Fibroblast of lung (primary cell): Measurements from ENCODE around the gene PITRM1.

Source experiments
- EZH2 ChIP-seq: IDR thresholded peaks from 2 replicates; pipeline ENCODE4 v1.5.1; 2012; ENCODE audit warnings: low read length, control low read depth, mild to moderate bottlenecking; ENCODE audit errors: missing control alignments
- TF ChIP-seq, protein P1 (sequence below), 2 donors: IDR thresholded peaks in 1 of 2; conservative IDR thresholded peaks in 1 of 2; 1 replicate in 1 of 2; 2 replicates in 1 of 2; pipeline ENCODE4 v1.5.1; 2011 to 2012; ENCODE audit warnings: low read length in 2 of 2, control low read depth in 1 of 2, inconsistent platforms in 1 of 2, low read depth in 1 of 2, mild to moderate bottlenecking in 1 of 2

DNA sequence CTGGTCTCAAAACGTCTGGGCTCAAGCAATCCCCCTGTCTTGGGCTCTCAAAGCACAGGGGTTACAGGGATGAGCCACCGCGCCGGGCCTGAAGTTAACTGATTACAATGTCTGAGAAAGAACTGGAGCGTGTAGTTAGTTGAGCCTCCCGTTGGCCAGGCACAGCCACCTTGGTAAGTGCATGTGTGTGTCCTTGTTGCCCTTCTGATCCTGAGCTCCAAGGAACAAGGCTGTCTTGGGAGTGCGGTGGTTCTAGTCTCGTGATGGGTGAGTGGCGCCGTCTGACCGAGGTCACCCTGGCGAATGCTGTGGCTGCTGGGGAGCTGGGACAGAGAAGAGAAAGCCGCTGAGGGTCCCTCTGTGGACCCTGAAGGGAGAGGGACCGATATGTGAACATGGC lies 50.5 kb downstream of the PITRM1 start:
- TF ChIP-seq, protein P1, sequence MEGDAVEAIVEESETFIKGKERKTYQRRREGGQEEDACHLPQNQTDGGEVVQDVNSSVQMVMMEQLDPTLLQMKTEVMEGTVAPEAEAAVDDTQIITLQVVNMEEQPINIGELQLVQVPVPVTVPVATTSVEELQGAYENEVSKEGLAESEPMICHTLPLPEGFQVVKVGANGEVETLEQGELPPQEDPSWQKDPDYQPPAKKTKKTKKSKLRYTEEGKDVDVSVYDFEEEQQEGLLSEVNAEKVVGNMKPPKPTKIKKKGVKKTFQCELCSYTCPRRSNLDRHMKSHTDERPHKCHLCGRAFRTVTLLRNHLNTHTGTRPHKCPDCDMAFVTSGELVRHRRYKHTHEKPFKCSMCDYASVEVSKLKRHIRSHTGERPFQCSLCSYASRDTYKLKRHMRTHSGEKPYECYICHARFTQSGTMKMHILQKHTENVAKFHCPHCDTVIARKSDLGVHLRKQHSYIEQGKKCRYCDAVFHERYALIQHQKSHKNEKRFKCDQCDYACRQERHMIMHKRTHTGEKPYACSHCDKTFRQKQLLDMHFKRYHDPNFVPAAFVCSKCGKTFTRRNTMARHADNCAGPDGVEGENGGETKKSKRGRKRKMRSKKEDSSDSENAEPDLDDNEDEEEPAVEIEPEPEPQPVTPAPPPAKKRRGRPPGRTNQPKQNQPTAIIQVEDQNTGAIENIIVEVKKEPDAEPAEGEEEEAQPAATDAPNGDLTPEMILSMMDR (conservative IDR thresholded peaks at IDR 0.05 in 1 of 2, IDR thresholded peaks at IDR 0.05 in 1 of 2; ENCODE audit: low read depth in 1 of 2, low read length in 2 of 2), result no peak
- no peak for TF ChIP-seq EZH2
